VCaP (cell line): ENCODE data around the gene DNMT3A.
A peak's percentile ranks its signal among the peaks of the same experiment; 100 is the strongest.

ENCODE experiments used
- H3K27ac ChIP-seq: fragments of 450-650 bp; 2 replicates; pipeline ENCODE4 v1.5.1; 2017
- CTCF ChIP-seq: fragments of 450-650 bp; conservative IDR thresholded peaks from 2 replicates; pipeline ENCODE4 v1.5.1; 2017; ENCODE audit warnings: mild to moderate bottlenecking, moderate library complexity

The DNMT3A gene

GRCh38 chr2:25230198-25230947, 111.4 kb downstream of the DNMT3A start:
- no peak overlapping the region for H3K27ac ChIP-seq
- no peak for TF ChIP-seq CTCF

GRCh38 chr2:25229279-25230197, 112.2 kb downstream of the DNMT3A start:
- no peak overlapping the region for H3K27ac ChIP-seq
- TF ChIP-seq CTCF: no peak

- H3K27ac ChIP-seq: no peak overlapping the region
- peak; percentile 80 for TF ChIP-seq CTCF
Measured at GRCh38 chr2:25228848-25229278, 112.9 kb downstream of the DNMT3A start.

- no peak for TF ChIP-seq CTCF
- no peak overlapping the region for H3K27ac ChIP-seq
Measured at GRCh38 chr2:25227576-25227975, 114.1 kb downstream of the DNMT3A start.

GRCh38 chr2:25226827-25227226, 114.9 kb downstream of the DNMT3A start:
- no peak for TF ChIP-seq CTCF
- no peak overlapping the region for H3K27ac ChIP-seq

GRCh38 chr2:25222477-25223121, 119.1 kb downstream of the DNMT3A start:
- no peak for TF ChIP-seq CTCF
- H3K27ac ChIP-seq: no peak overlapping the region

GRCh38 chr2:25221579-25221978, 120.1 kb downstream of the DNMT3A start:
- no peak for TF ChIP-seq CTCF
- H3K27ac ChIP-seq: no peak overlapping the region
